H9 (cell line): ENCODE measurements around the gene FYCO1. TPM values are rescaled to one million over a fixed set of nuclear protein-coding genes. Genes with fewer than 3 reads are reported as not detected.

ENCODE experiments used
- DNase-seq: peaks from one replicate; pipeline ENCODE4 v3.0.0-alpha.2; 2017
- H2AFZ ChIP-seq: one replicate; pipeline ENCODE4 v1.6.1; 2013; ENCODE audit warnings: mild to moderate bottlenecking, low read length, control low read depth, moderate library complexity
- H2AK5ac ChIP-seq: 2 replicates; pipeline ENCODE4 v1.6.1; 2013; ENCODE audit warnings: low read length, control low read depth, mixed read lengths; ENCODE audit not compliant: insufficient read length
- H2BK120ac ChIP-seq: one replicate; pipeline ENCODE4 v1.6.1; 2013; ENCODE audit warnings: low read depth, mild to moderate bottlenecking, low read length, control low read depth, inconsistent platforms; ENCODE audit not compliant: poor library complexity, severe bottlenecking
- H2BK12ac ChIP-seq: 2 replicates; pipeline ENCODE4 v1.6.1; 2013; ENCODE audit warnings: low read length, control low read depth, mixed read lengths, low read depth; ENCODE audit not compliant: insufficient read length
- H2BK15ac ChIP-seq: 2 replicates; pipeline ENCODE4 v1.6.1; 2013; ENCODE audit warnings: low read depth, low read length, control low read depth
- H2BK20ac ChIP-seq: one replicate; pipeline ENCODE4 v1.6.1; 2013; ENCODE audit warnings: low read depth, mild to moderate bottlenecking, low read length, control low read depth, inconsistent platforms; ENCODE audit not compliant: poor library complexity, severe bottlenecking
- H2BK5ac ChIP-seq: 2 replicates; pipeline ENCODE4 v1.6.1; 2013; ENCODE audit warnings: low read length, control low read depth, mixed read lengths; ENCODE audit not compliant: insufficient read length
- H3K14ac ChIP-seq: 2 replicates; pipeline ENCODE4 v1.6.1; 2013; ENCODE audit warnings: low read length, control low read depth; ENCODE audit not compliant: insufficient read depth
- H3K18ac ChIP-seq: 2 replicates; pipeline ENCODE4 v1.6.1; 2013; ENCODE audit warnings: low read depth, mild to moderate bottlenecking, mixed read lengths, low read length, control low read depth; ENCODE audit not compliant: insufficient read length
- H3K23ac ChIP-seq: 2 replicates; pipeline ENCODE4 v1.6.1; 2013; ENCODE audit warnings: low read length, control low read depth, mixed read lengths, low read depth; ENCODE audit not compliant: insufficient read length
- H3K23me2 ChIP-seq: 2 replicates; pipeline ENCODE4 v1.6.1; 2013; ENCODE audit warnings: low read depth, mild to moderate bottlenecking, mixed read lengths, low read length, control low read depth; ENCODE audit not compliant: insufficient read length, poor library complexity, severe bottlenecking
- H3K27ac ChIP-seq: 2 replicates; pipeline ENCODE4 v1.5.1; 2013; ENCODE audit warnings: low read length, control low read depth, mixed read lengths, low read depth; ENCODE audit not compliant: insufficient read length
- H3K27me3 ChIP-seq: 2 replicates; pipeline ENCODE4 v1.6.1; 2013; ENCODE audit warnings: low read length, control low read depth, inconsistent platforms; ENCODE audit not compliant: insufficient read depth
- H3K4ac ChIP-seq: 2 replicates; pipeline ENCODE4 v1.6.1; 2013; ENCODE audit warnings: low read depth, mild to moderate bottlenecking, control low read depth, inconsistent platforms, low read length, moderate library complexity
- H3K4me1 ChIP-seq: 2 replicates; pipeline ENCODE4 v1.6.1; 2013; ENCODE audit warnings: low read length, control low read depth, inconsistent platforms; ENCODE audit not compliant: insufficient read depth
- H3K4me2 ChIP-seq: 2 replicates; pipeline ENCODE4 v1.6.1; 2013; ENCODE audit warnings: low read length, control low read depth, mixed read lengths; ENCODE audit not compliant: insufficient read length, insufficient read depth
- H3K56ac ChIP-seq: 2 replicates; pipeline ENCODE4 v1.6.1; 2013; ENCODE audit warnings: low read depth, mild to moderate bottlenecking, mixed read lengths, low read length, control low read depth; ENCODE audit not compliant: insufficient read length
- H3K79me1 ChIP-seq: 2 replicates; pipeline ENCODE4 v1.6.1; 2013; ENCODE audit warnings: low read depth, mild to moderate bottlenecking, moderate library complexity, low read length, control low read depth, inconsistent platforms; ENCODE audit not compliant: insufficient read depth, poor library complexity, severe bottlenecking
- H3K79me2 ChIP-seq: 2 replicates; pipeline ENCODE4 v1.6.1; 2013; ENCODE audit warnings: low read length, control low read depth, inconsistent platforms; ENCODE audit not compliant: insufficient read depth
- H3K9ac ChIP-seq: 2 replicates; pipeline ENCODE4 v1.6.1; 2013; ENCODE audit warnings: low read length, control low read depth, mixed read lengths; ENCODE audit not compliant: insufficient read length; ENCODE audit errors: extremely low read depth
- H3K9me3 ChIP-seq: one replicate; pipeline ENCODE4 v1.6.1; 2013; ENCODE audit warnings: low read depth, low read length, inconsistent platforms; ENCODE audit not compliant: control insufficient read depth
- H3T11ph ChIP-seq: one replicate; pipeline ENCODE4 v1.6.1; 2013; ENCODE audit warnings: mild to moderate bottlenecking, low read length, control low read depth, inconsistent platforms
- H4K20me1 ChIP-seq: one replicate; pipeline ENCODE4 v1.6.1; 2013; ENCODE audit not compliant: control insufficient read depth, insufficient read length, insufficient read depth
- H4K5ac ChIP-seq: 2 replicates; pipeline ENCODE4 v1.6.1; 2013; ENCODE audit warnings: low read depth, mild to moderate bottlenecking, mixed read lengths, low read length, control low read depth; ENCODE audit not compliant: insufficient read length
- H4K8ac ChIP-seq: replicated peaks from 2 replicates; pipeline ENCODE4 v1.6.1; 2013; ENCODE audit warnings: low read length, control low read depth, mixed read lengths, low read depth; ENCODE audit not compliant: insufficient read length
- H4K91ac ChIP-seq: 2 replicates; pipeline ENCODE4 v1.6.1; 2013; ENCODE audit warnings: low read depth, mild to moderate bottlenecking, moderate library complexity, mixed read lengths, low read length, control low read depth; ENCODE audit not compliant: insufficient read length
- H3K27ac Mint-ChIP-seq, 3 experiments: 2 replicates in 2 of 3; 3 replicates in 1 of 3; pipeline ENCODE4 v1.8.0; 2020 to 2021; ENCODE audit warnings: mixed read lengths in 3 of 3, mild to moderate bottlenecking in 1 of 3, moderate library complexity in 1 of 3
- H3K27me3 Mint-ChIP-seq: 2 replicates; pipeline ENCODE4 v1.8.0; 2021; ENCODE audit warnings: low read depth, mild to moderate bottlenecking, moderate library complexity, mixed read lengths
- H3K36me3 Mint-ChIP-seq, 3 experiments: 2 replicates in 2 of 3; 3 replicates in 1 of 3; pipeline ENCODE4 v1.8.0; 2020 to 2021; ENCODE audit warnings: low read depth in 3 of 3, mixed read lengths in 3 of 3; ENCODE audit not compliant: insufficient read depth in 1 of 3
- H3K4me1 Mint-ChIP-seq, 2 experiments: 2 replicates each; pipeline ENCODE4 v1.8.0; 2020; ENCODE audit warnings: mixed read lengths in 2 of 2
- H3K4me3 Mint-ChIP-seq, 2 experiments: 2 replicates in 1 of 2; 3 replicates in 1 of 2; pipeline ENCODE4 v1.8.0; 2020 to 2021; ENCODE audit warnings: mild to moderate bottlenecking in 2 of 2, mixed read lengths in 2 of 2, moderate library complexity in 1 of 2
- H3K9me3 Mint-ChIP-seq, 2 experiments: 2 replicates in 1 of 2; 3 replicates in 1 of 2; pipeline ENCODE4 v1.8.0; 2020; ENCODE audit warnings: mild to moderate bottlenecking in 2 of 2, mixed read lengths in 2 of 2, moderate library complexity in 1 of 2
- WGBS: extraction: QIAGEN DNeasy Blood & Tissue Kit; methylation state at CpG from one replicate; pipeline ENCODE4 v1.1.7; 2013; ENCODE audit warnings: missing lambda C conversion rate, low lambda C conversion rate, mixed read lengths; ENCODE audit not compliant: insufficient read length; ENCODE audit errors: extremely low coverage; 5-methylcytosine and 5-hydroxymethylcytosine counted together
- total RNA-seq: library from RNA; stranded (reverse); gene quantifications from 2 replicates; pipeline ENCODE4 v1.2.1, GENCODE V29; 2021
- TF ChIP-seq, protein P1 (sequence below): fragments of 200-600 bp; sonication (generic); conservative IDR thresholded peaks from 3 replicates; pipeline ENCODE4 v1.8.0; 2021; ENCODE audit warnings: antibody characterized with exemption, mild to moderate bottlenecking

FYCO1 gene
- total RNA-seq, 1 experiment from 2014 or later: 10.4 TPM

- Mint-ChIP-seq H3K4me3 (no peak overlapping the region), H3K36me3 (peaks cover 16 to 58% (median 56%) of the 10 kb centered on the region in 3 experiments; a peak in 6 of 7 replicates), H3K27me3 (no peaks in the 10 kb centered on the region), H3K4me1 (no peaks in the 10 kb centered on the region), H3K9me3 (no peaks in the 10 kb centered on the region), H3K27ac (no peak overlapping the region)
- H2BK5ac ChIP-seq: no peak overlapping the region
- H4K91ac ChIP-seq: no peak overlapping the region
- H2BK20ac ChIP-seq: no peak overlapping the region
- H3K56ac ChIP-seq: no peak overlapping the region
- no peaks in the 10 kb centered on the region for H4K20me1 ChIP-seq
- H2AK5ac ChIP-seq: no peak overlapping the region
- H2AFZ ChIP-seq: no peak overlapping the region
- H3T11ph ChIP-seq: no peak overlapping the region
- H3K18ac ChIP-seq: no peak overlapping the region
- H4K5ac ChIP-seq: no peak overlapping the region
- WGBS: no CpG with 5 or more reads among the region's 6 CpGs
- H3K4ac ChIP-seq: no peak overlapping the region
- no peak overlapping the region for H3K9ac ChIP-seq
- H3K27ac ChIP-seq: no peak overlapping the region
- H3K9me3 ChIP-seq: no peaks in the 10 kb centered on the region
- H4K8ac ChIP-seq: no peak overlapping the region
- no peaks in the 10 kb centered on the region for H3K79me1 ChIP-seq
- no peaks in the 10 kb centered on the region for H3K4me1 ChIP-seq
- no peak overlapping the region for H3K4me2 ChIP-seq
- no peaks in the 10 kb centered on the region for H3K23me2 ChIP-seq
- no peak overlapping the region for H2BK12ac ChIP-seq
- H2BK15ac ChIP-seq: no peak overlapping the region
- no peak overlapping the region for H3K14ac ChIP-seq
- no peak overlapping the region for H3K23ac ChIP-seq
- no peaks in the 10 kb centered on the region for H3K79me2 ChIP-seq
- H3K27me3 ChIP-seq: no peaks in the 10 kb centered on the region
- H2BK120ac ChIP-seq: no peak overlapping the region
- TF ChIP-seq, protein P1, sequence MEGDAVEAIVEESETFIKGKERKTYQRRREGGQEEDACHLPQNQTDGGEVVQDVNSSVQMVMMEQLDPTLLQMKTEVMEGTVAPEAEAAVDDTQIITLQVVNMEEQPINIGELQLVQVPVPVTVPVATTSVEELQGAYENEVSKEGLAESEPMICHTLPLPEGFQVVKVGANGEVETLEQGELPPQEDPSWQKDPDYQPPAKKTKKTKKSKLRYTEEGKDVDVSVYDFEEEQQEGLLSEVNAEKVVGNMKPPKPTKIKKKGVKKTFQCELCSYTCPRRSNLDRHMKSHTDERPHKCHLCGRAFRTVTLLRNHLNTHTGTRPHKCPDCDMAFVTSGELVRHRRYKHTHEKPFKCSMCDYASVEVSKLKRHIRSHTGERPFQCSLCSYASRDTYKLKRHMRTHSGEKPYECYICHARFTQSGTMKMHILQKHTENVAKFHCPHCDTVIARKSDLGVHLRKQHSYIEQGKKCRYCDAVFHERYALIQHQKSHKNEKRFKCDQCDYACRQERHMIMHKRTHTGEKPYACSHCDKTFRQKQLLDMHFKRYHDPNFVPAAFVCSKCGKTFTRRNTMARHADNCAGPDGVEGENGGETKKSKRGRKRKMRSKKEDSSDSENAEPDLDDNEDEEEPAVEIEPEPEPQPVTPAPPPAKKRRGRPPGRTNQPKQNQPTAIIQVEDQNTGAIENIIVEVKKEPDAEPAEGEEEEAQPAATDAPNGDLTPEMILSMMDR: no peak
- no peak for DNase-seq
Observed at GRCh38 chr3:45948311-45948781, 47.3 kb downstream of the FYCO1 start.
